Cardiac muscle cell (in vitro differentiated cells and primary cell): Measurements from ENCODE around the gene NTRK1. TPM values are rescaled to one million over a fixed set of nuclear protein-coding genes. Genes with fewer than 3 reads are reported as not detected.
A peak's percentile ranks its signal among the peaks of the same experiment; 100 is the strongest.

Experiments
- DNase-seq, 2 donors: peaks; one replicate each; pipeline versions ENCODE4 v3.0.0 to v3.0.0-alpha.2; 2010 to 2017; ENCODE audit warnings: low read depth in 1 of 2, low spot score in 1 of 2
- H3K27ac ChIP-seq: fragments of 200-600 bp; sonication (generic); 2 replicates; pipeline ENCODE4 v1.5.1; 2016
- H3K27me3 ChIP-seq: fragments of 200-600 bp; sonication (generic); 2 replicates; pipeline ENCODE4 v1.6.0; 2016; ENCODE audit warnings: control low read depth
- H3K36me3 ChIP-seq: fragments of 200-600 bp; sonication (generic); 2 replicates; pipeline ENCODE4 v1.5.1; 2016; ENCODE audit warnings: control low read depth
- H3K4me1 ChIP-seq: fragments of 200-600 bp; sonication (generic); 2 replicates; pipeline ENCODE4 v1.8.1; 2017; ENCODE audit warnings: low read depth, mild to moderate bottlenecking, mixed run types
- H3K4me3 ChIP-seq: fragments of 200-600 bp; sonication (generic); 2 replicates; pipeline ENCODE4 v1.5.1; 2016; ENCODE audit warnings: mild to moderate bottlenecking
- H3K9me3 ChIP-seq: fragments of 200-600 bp; sonication (generic); 2 replicates; pipeline ENCODE4 v1.5.1; 2017; ENCODE audit warnings: low read depth, mild to moderate bottlenecking, control low read depth
- polyA plus RNA-seq: library from polyadenylated mRNA; unstranded; fragments of >200 nt; fragmentation: Nextera tagmentation; extraction: Ambion mirVana; gene quantifications from 2 replicates; pipeline ENCODE4 v1.2.1, GENCODE V29; 2016
- total RNA-seq: library from RNA; depleted of rRNA; stranded (reverse); fragments of >200 nt; gene quantifications from 2 replicates; pipeline ENCODE4 v1.2.3, GENCODE V29; 2016
- TF ChIP-seq, protein P1 (sequence below): IDR thresholded peaks from 2 replicates; pipeline ENCODE4 v1.5.1; 2012; ENCODE audit warnings: low read depth, mild to moderate bottlenecking, low read length

Gene NTRK1
- total and polyA plus RNA-seq, 2 experiments from 2014 or later: 2.4 to 3.6 TPM

DNA sequence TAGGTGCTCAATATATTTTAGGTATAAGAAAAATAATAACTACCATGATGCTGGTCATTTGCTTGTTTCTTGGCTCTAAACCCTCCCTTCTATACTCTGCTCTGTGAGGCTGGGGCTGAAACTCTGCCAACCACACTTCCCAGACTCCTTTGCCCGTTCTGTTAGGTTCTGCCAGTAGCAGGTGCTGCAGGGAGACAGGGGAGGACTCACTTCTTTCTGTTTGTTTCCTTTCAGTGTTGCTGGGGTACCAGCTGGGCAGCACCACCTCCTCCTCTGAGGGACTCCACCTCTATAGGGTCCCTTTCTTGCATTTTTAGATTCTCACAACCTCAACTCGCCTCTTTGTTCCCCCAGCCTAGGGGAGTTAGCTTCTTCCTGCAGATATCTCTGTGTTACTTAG is 27.1 kb upstream of the NTRK1 start:
- H3K9me3 ChIP-seq: no peaks in the 10 kb centered on the region
- no peak overlapping the region for H3K4me3 ChIP-seq
- H3K27ac ChIP-seq: no peak overlapping the region
- peaks cover 26% of the 10 kb centered on the region for H3K27me3 ChIP-seq
- no peaks in the 10 kb centered on the region for H3K4me1 ChIP-seq
- H3K36me3 ChIP-seq: no peaks in the 10 kb centered on the region
- no peak for DNase-seq
- TF ChIP-seq, protein P1, sequence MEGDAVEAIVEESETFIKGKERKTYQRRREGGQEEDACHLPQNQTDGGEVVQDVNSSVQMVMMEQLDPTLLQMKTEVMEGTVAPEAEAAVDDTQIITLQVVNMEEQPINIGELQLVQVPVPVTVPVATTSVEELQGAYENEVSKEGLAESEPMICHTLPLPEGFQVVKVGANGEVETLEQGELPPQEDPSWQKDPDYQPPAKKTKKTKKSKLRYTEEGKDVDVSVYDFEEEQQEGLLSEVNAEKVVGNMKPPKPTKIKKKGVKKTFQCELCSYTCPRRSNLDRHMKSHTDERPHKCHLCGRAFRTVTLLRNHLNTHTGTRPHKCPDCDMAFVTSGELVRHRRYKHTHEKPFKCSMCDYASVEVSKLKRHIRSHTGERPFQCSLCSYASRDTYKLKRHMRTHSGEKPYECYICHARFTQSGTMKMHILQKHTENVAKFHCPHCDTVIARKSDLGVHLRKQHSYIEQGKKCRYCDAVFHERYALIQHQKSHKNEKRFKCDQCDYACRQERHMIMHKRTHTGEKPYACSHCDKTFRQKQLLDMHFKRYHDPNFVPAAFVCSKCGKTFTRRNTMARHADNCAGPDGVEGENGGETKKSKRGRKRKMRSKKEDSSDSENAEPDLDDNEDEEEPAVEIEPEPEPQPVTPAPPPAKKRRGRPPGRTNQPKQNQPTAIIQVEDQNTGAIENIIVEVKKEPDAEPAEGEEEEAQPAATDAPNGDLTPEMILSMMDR: no peak

DNA sequence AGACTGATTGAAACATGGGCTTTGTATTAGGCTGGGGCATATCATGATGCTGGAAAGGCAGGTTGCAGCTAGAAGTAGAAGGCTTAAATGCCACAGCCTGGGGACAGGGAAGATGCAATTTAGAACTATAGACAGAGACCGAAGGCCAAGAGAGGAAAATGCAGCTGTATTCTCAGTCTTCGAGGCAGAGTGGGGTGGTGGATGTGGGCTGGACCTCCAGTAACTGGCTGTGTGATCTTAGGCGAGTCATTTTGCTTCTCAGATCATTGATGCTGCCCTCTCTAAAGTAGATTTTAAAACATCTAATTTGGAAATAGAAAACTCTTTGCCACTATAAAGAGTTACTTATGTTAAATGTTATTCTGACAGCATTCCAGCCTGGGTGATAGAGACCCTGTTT is 26.3 kb upstream of the NTRK1 start:
- no peaks in the 10 kb centered on the region for H3K4me1 ChIP-seq
- H3K36me3 ChIP-seq: no peaks in the 10 kb centered on the region
- no peaks in the 10 kb centered on the region for H3K9me3 ChIP-seq
- DNase-seq: no peak
- H3K27ac ChIP-seq: no peak overlapping the region
- peaks cover 26% of the 10 kb centered on the region for H3K27me3 ChIP-seq
- TF ChIP-seq, protein P1: no peak
- H3K4me3 ChIP-seq: no peak overlapping the region

DNA sequence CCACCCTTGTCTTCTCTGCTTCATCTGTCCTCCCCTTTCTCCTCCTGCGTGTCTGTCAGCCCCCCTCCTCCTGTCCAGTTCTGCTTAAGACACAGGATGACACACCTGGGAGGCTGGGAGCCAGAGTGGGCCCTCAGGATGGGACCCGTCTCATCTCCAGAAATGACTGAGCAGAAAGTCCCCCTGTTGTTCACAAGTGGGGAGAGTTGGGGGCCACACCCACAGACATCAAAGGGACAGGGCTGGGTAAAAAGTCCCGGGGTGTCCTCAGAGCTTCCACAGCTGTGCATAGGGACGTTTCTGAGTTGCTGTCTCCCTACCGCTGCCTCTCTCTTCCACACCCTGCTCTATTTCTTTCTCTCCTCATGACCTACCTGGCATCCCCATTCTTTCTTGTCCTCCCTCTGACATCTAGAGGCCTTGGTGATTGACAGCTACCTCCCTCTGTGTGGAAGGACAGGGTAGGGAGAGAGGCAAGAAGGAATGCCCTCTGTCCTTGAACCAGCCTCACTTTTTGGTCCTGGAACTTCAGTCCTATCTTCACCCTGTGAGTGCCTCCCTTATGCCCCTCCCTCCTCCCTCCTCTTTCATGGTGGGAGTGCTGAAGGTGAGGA is 24.5 kb upstream of the NTRK1 start:
- no peak overlapping the region for H3K4me3 ChIP-seq
- no peak overlapping the region for H3K27ac ChIP-seq
- H3K4me1 ChIP-seq: no peaks in the 10 kb centered on the region
- TF ChIP-seq, protein P1: no peak
- DNase-seq: no peak
- no peaks in the 10 kb centered on the region for H3K9me3 ChIP-seq
- peaks cover 26% of the 10 kb centered on the region for H3K27me3 ChIP-seq
- H3K36me3 ChIP-seq: no peaks in the 10 kb centered on the region

DNA sequence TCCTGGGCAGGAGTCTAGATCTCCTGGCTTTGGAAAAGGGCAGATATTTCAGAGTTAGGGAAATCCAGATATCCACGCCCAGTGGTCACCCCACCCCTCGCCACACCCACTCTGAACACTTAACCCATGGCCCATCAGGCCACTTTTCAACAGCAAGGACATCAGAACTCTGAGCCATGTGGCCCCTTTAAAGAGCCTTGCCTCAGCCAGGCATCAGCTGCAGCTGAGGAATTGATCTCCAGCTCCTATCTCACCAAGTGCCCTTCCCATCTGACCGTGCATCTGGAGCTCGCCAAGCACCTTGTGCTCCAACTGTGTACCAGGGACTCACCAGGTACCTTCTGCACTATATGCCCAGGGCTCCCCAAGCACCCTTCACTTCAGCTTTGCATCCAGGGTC is 23.8 kb upstream of the NTRK1 start:
- no peaks in the 10 kb centered on the region for H3K9me3 ChIP-seq
- no peaks in the 10 kb centered on the region for H3K36me3 ChIP-seq
- DNase-seq: no peak
- H3K27ac ChIP-seq: no peak overlapping the region
- no peak overlapping the region for H3K4me3 ChIP-seq
- H3K27me3 ChIP-seq: peaks cover 28% of the 10 kb centered on the region
- TF ChIP-seq, protein P1: no peak
- H3K4me1 ChIP-seq: no peaks in the 10 kb centered on the region

DNA sequence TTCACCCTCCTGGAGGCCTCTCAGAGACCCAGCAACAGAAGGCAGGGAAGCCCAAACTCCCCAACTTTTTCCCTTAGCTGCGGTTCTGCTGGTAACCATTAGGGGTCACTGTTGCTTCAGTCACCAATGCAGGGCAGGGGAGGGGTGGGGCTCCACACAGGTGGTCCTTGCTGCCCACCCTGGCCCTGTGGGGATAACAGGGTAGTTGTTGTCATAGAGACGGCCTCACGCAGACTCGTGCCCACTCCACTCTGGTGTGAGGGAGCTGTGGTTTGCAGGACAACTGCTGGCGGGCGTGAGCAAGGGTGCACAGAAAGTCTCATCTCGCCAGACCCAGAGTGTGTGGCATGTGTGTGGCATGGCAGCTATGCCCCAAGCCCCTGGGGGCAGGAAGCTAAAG is 21.7 kb upstream of the NTRK1 start:
- Histone ChIP-seq H3K4me1 (no peaks in the 10 kb centered on the region), H3K27me3 (peaks cover 36% of the 10 kb centered on the region), H3K4me3 (no peak overlapping the region), H3K36me3 (no peaks in the 10 kb centered on the region), H3K27ac (no peak overlapping the region), H3K9me3 (no peaks in the 10 kb centered on the region)
- TF ChIP-seq, protein P1: peak; percentile 94
- DNase-seq: peak; percentile 25 to 49
